K562 (cell line): ENCODE data around the gene RASAL3. TPM values are rescaled to one million over a fixed set of nuclear protein-coding genes. Genes with fewer than 3 reads are reported as not detected.

Experiments
- CBFA2T2 ChIP-seq: fragments of 450-650 bp; conservative IDR thresholded peaks from 2 replicates; pipeline ENCODE4 v1.6.1; 2017; ENCODE audit warnings: mild to moderate bottlenecking
- TFAP4 ChIP-seq: sonication (generic); formaldehyde crosslinking; IDR thresholded peaks from 2 replicates; pipeline ENCODE4 v1.8.0; 2022; ENCODE audit warnings: missing genetic modification reagents, mild to moderate bottlenecking, moderate library complexity, borderline replicate concordance
- ZBTB40 ChIP-seq, 2 experiments: fragments of 450-650 bp in 1 of 2; sonication (generic) in 1 of 2; formaldehyde crosslinking in 1 of 2; IDR thresholded peaks; 2 replicates each; pipeline versions ENCODE4 v1.7.1 to v1.9.0; 2016 to 2022; ENCODE audit warnings: inconsistent platforms in 1 of 2, mild to moderate bottlenecking in 1 of 2, missing genetic modification reagents in 1 of 2
- ZKSCAN1 ChIP-seq: fragments of 150-350 bp; IDR thresholded peaks from 2 replicates; pipeline ENCODE4 v1.6.1; 2016; ENCODE audit warnings: low read depth, low read length
- ZNF318 ChIP-seq, 2 experiments: fragments of 450-650 bp; IDR thresholded peaks; 2 replicates each; pipeline ENCODE4 v1.6.1; 2016; ENCODE audit warnings: mild to moderate bottlenecking in 2 of 2, borderline replicate concordance in 1 of 2, low read depth in 1 of 2, moderate library complexity in 1 of 2
- polyA plus RNA-seq, 8 experiments: library from polyadenylated mRNA; depleted of rRNA in 4 of 8; stranded (reverse) in 5 of 8; unstranded in 3 of 8; fragments of >200 nt; fragmentation: Nextera tagmentation in 2 of 8; fragmentation: Illumina TruSeq in 1 of 8; extraction: Ambion mirVana in 2 of 8; extraction: Trizol in 1 of 8; gene quantifications; 2 replicates each; pipeline versions ENCODE4 v1.2.1 to v1.2.3, GENCODE V29; 2011 to 2014; ENCODE audit warnings: inconsistent platforms in 1 of 8, missing spikeins in 1 of 8
- total RNA-seq, 7 experiments: library from RNA; depleted of rRNA in 6 of 7; stranded (reverse); fragments of >200 nt in 6 of 7; fragmentation: Illumina TruSeq in 2 of 7; extraction: Trizol in 2 of 7; gene quantifications; 2 replicates each; pipeline versions ENCODE4 v1.2.1 to v1.2.3, GENCODE V29; 2011 to 2021; ENCODE audit warnings: low replicate concordance in 1 of 7

RASAL3 gene
- total and polyA plus RNA-seq, 9 of the 15 experiments (the other 6 are each of a cell fraction or from before 2014, with no cell fraction given) = 0.07 to 0.44 TPM; not detected in 7

GRCh38 chr19:15432629-15433518, 31.5 kb downstream of the RASAL3 start (continued):
- TF ChIP-seq ZBTB40 (IDR thresholded peaks at IDR 0.05) (peak; percentile 24; the same call in 1 of the 2 replicates), ZBTB40 (CRISPR knock-in tag; IDR thresholded peaks at IDR 0.05) (no peak), ZNF318 (IDR thresholded peaks at IDR 0.05; ENCODE audit: borderline replicate concordance in 1 of 2, low read depth in 1 of 2) (no peak), CBFA2T2 (no peak), TFAP4 (peak; percentile 84), ZKSCAN1 (no peak)
